Measurements from ENCODE around the gene APBA2.

GRCh38 chr15:29018120-29018805 lies 132.5 kb downstream of the APBA2 start:
- no peak for TF ChIP-seq POLR2A (IDR thresholded peaks at IDR 0.05; ENCODE audit: low read length)
- no peak for TF ChIP-seq GATA1 (IDR thresholded peaks at IDR 0.05; ENCODE audit: low read depth, low read length)
